HEK293 (cell line): Measurements from ENCODE around the gene NFIX.
A peak's percentile ranks its signal among the peaks of the same experiment; 100 is the strongest.

Source experiments
- BCL11A ChIP-seq: fragments of 450-650 bp; formaldehyde crosslinking; IDR thresholded peaks from 2 replicates; pipeline ENCODE4 v1.5.1; 2016; ENCODE audit warnings: low read depth, missing biosample characterization, missing genetic modification characterization
- EGR2 ChIP-seq: fragments of 450-650 bp; formaldehyde crosslinking; IDR thresholded peaks from 2 replicates; pipeline ENCODE4 v1.5.1; 2016; ENCODE audit warnings: low read depth, missing biosample characterization, missing genetic modification characterization
- IKZF3 ChIP-seq: fragments of 450-650 bp; IDR thresholded peaks from 2 replicates; pipeline ENCODE4 v1.5.0; 2018; ENCODE audit warnings: missing biosample characterization, mild to moderate bottlenecking, missing genetic modification characterization, moderate library complexity
- KLF9 ChIP-seq: fragments of 450-650 bp; formaldehyde crosslinking; IDR thresholded peaks from 2 replicates; pipeline ENCODE4 v1.5.1; 2016; ENCODE audit warnings: missing biosample characterization, missing genetic modification characterization, low read depth
- SP2 ChIP-seq: fragments of 450-650 bp; formaldehyde crosslinking; IDR thresholded peaks from 2 replicates; pipeline ENCODE4 v1.5.1; 2016; ENCODE audit warnings: missing biosample characterization, missing genetic modification characterization
- ZBTB20 ChIP-seq: fragments of 450-650 bp; formaldehyde crosslinking; IDR thresholded peaks from 2 replicates; pipeline ENCODE4 v1.5.1; 2016; ENCODE audit warnings: missing biosample characterization, missing genetic modification characterization
- ZBTB48 ChIP-seq: fragments of 450-650 bp; formaldehyde crosslinking; IDR thresholded peaks from 2 replicates; pipeline ENCODE4 v1.5.1; 2016; ENCODE audit warnings: missing biosample characterization, missing genetic modification characterization
- ZNF132 ChIP-seq: fragments of 450-650 bp; formaldehyde crosslinking; IDR thresholded peaks from 2 replicates; pipeline ENCODE4 v1.5.1; 2017; ENCODE audit warnings: missing biosample characterization, missing genetic modification characterization, borderline replicate concordance
- ZNF211 ChIP-seq: fragments of 450-650 bp; formaldehyde crosslinking; IDR thresholded peaks from 2 replicates; pipeline ENCODE4 v1.5.1; 2016; ENCODE audit warnings: low read depth, missing biosample characterization, missing genetic modification characterization
- ZNF23 ChIP-seq: fragments of 450-650 bp; formaldehyde crosslinking; IDR thresholded peaks from 2 replicates; pipeline ENCODE4 v1.5.1; 2016; ENCODE audit warnings: missing biosample characterization, missing genetic modification characterization, borderline replicate concordance
- ZNF37A ChIP-seq: fragments of 450-650 bp; IDR thresholded peaks from 2 replicates; pipeline ENCODE4 v1.5.1; 2018; ENCODE audit warnings: missing biosample characterization, missing genetic modification characterization
- ZNF404 ChIP-seq: fragments of 450-650 bp; formaldehyde crosslinking; IDR thresholded peaks from 2 replicates; pipeline ENCODE4 v1.5.1; 2017; ENCODE audit warnings: missing biosample characterization, missing genetic modification characterization
- ZNF514 ChIP-seq: fragments of 450-650 bp; formaldehyde crosslinking; IDR thresholded peaks from 2 replicates; pipeline ENCODE4 v1.5.1; 2016; ENCODE audit warnings: missing biosample characterization, missing genetic modification characterization
- ZNF544 ChIP-seq: fragments of 450-650 bp; formaldehyde crosslinking; IDR thresholded peaks from 2 replicates; pipeline ENCODE4 v1.5.0; 2017; ENCODE audit warnings: missing biosample characterization, missing genetic modification characterization
- ZNF701 ChIP-seq: fragments of 450-650 bp; formaldehyde crosslinking; IDR thresholded peaks from 2 replicates; pipeline ENCODE4 v1.5.1; 2016; ENCODE audit warnings: missing biosample characterization, missing genetic modification characterization
- TF ChIP-seq, protein P1 (sequence below): fragments of 450-650 bp; formaldehyde crosslinking; IDR thresholded peaks from 2 replicates; pipeline ENCODE4 v1.5.1; 2016; ENCODE audit warnings: missing biosample characterization, missing genetic modification characterization
- TF ChIP-seq, protein P2 (sequence below): fragments of 450-650 bp; formaldehyde crosslinking; IDR thresholded peaks from 2 replicates; pipeline ENCODE4 v1.5.1; 2016; ENCODE audit warnings: missing biosample characterization, missing genetic modification characterization
- TF ChIP-seq, protein P3 (sequence below): fragments of 450-650 bp; formaldehyde crosslinking; IDR thresholded peaks from 2 replicates; pipeline ENCODE4 v1.5.1; 2017; ENCODE audit warnings: missing biosample characterization, missing genetic modification characterization
- TF ChIP-seq, protein P4 (sequence below): fragments of 450-650 bp; formaldehyde crosslinking; IDR thresholded peaks from 2 replicates; pipeline ENCODE4 v1.5.1; 2016; ENCODE audit warnings: missing biosample characterization, missing genetic modification characterization, low read depth
- TF ChIP-seq, protein P5 (sequence below): fragments of 450-650 bp; formaldehyde crosslinking; IDR thresholded peaks from 2 replicates; pipeline ENCODE4 v1.5.1; 2016; ENCODE audit warnings: missing biosample characterization, missing genetic modification characterization

NFIX gene

DNA sequence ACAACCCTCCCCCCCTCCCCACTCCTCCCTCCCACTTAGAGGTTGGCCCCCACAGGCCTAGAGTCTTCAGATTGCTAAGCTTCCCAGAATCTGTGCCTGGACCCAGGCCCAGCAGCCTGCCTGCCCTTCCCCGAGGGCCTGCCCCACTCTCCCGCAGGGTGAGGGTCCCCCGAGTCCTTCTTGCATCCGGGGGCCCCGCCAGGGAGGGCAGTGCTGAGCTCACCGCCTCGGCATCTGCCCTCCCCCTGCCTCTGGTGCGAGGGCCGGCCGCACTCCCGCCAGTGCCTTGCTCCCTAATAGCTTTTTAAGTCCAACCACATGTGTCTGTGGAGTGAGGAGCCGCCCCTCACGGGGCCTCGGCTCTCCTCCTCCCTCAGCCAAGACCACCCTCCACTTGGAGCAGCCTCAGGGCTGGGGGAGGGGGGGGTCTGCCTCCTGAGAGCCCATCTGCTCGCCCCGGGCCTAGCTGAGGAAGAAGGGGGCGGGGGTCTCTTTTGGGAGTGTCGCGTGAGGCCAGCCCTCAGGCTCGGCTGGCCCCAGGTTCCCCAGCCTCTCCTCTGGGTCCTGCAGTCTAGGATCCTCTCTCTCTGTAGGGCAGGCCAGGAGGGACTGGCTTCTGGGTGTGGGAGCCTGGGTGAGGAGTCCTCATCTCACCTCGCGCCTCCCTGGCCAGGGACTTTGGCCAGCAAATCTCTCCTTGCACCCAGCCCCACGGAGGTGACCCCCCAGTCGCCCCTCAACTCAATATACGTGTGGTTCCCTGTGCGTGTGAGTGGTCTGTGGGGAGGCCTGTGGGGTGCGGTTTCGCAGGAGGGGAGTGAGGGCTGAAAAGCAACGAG lies 60.2 kb downstream of the NFIX start (continued):
- TF ChIP-seq, protein P1, sequence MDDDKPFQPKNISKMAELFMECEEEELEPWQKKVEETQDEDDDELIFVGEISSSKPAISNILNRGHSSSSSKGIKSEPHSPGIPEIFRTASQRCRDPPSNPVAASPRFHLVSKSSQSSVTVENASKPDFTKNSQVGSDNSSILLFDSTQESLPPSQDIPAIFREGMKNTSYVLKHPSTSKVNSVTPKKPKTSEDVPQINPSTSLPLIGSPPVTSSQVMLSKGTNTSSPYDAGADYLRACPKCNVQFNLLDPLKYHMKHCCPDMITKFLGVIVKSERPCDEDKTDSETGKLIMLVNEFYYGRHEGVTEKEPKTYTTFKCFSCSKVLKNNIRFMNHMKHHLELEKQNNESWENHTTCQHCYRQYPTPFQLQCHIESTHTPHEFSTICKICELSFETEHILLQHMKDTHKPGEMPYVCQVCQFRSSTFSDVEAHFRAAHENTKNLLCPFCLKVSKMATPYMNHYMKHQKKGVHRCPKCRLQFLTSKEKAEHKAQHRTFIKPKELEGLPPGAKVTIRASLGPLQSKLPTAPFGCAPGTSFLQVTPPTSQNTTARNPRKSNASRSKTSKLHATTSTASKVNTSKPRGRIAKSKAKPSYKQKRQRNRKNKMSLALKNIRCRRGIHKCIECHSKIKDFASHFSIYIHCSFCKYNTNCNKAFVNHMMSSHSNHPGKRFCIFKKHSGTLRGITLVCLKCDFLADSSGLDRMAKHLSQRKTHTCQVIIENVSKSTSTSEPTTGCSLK (tag by site-specific recombination): no peak
- TF ChIP-seq EGR2 (tag by site-specific recombination): peak; percentile 34; the same call in 1 of the 2 replicates
- TF ChIP-seq SP2: peak; percentile 71
- no peak for TF ChIP-seq ZNF211 (tag by site-specific recombination)
- TF ChIP-seq, protein P2, sequence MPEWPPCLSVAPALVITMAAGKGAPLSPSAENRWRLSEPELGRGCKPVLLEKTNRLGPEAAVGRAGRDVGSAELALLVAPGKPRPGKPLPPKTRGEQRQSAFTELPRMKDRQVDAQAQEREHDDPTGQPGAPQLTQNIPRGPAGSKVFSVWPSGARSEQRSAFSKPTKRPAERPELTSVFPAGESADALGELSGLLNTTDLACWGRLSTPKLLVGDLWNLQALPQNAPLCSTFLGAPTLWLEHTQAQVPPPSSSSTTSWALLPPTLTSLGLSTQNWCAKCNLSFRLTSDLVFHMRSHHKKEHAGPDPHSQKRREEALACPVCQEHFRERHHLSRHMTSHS (tag by site-specific recombination): no peak
- TF ChIP-seq IKZF3 (tag by site-specific recombination): peak; percentile 43; the same call in 1 of the 2 replicates
- no peak for TF ChIP-seq ZNF514 (tag by site-specific recombination)
- TF ChIP-seq, protein P3, sequence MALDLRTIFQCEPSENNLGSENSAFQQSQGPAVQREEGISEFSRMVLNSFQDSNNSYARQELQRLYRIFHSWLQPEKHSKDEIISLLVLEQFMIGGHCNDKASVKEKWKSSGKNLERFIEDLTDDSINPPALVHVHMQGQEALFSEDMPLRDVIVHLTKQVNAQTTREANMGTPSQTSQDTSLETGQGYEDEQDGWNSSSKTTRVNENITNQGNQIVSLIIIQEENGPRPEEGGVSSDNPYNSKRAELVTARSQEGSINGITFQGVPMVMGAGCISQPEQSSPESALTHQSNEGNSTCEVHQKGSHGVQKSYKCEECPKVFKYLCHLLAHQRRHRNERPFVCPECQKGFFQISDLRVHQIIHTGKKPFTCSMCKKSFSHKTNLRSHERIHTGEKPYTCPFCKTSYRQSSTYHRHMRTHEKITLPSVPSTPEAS (tag by site-specific recombination): no peak
- no peak for TF ChIP-seq ZNF37A
- no peak for TF ChIP-seq BCL11A
- TF ChIP-seq ZNF23 (tag by site-specific recombination): no peak
- TF ChIP-seq ZBTB20 (tag by site-specific recombination): 0 out of 2 replicates have a peak, but pooled peaks have one; percentile 29
- TF ChIP-seq ZNF404 (tag by site-specific recombination): no peak
- TF ChIP-seq ZNF132 (tag by site-specific recombination): no peak
- TF ChIP-seq, protein P4, sequence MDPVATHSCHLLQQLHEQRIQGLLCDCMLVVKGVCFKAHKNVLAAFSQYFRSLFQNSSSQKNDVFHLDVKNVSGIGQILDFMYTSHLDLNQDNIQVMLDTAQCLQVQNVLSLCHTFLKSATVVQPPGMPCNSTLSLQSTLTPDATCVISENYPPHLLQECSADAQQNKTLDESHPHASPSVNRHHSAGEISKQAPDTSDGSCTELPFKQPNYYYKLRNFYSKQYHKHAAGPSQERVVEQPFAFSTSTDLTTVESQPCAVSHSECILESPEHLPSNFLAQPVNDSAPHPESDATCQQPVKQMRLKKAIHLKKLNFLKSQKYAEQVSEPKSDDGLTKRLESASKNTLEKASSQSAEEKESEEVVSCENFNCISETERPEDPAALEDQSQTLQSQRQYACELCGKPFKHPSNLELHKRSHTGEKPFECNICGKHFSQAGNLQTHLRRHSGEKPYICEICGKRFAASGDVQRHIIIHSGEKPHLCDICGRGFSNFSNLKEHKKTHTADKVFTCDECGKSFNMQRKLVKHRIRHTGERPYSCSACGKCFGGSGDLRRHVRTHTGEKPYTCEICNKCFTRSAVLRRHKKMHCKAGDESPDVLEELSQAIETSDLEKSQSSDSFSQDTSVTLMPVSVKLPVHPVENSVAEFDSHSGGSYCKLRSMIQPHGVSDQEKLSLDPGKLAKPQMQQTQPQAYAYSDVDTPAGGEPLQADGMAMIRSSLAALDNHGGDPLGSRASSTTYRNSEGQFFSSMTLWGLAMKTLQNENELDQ: no peak
- TF ChIP-seq KLF9 (tag by site-specific recombination): no peak
- no peak for TF ChIP-seq ZNF544 (tag by site-specific recombination)
- TF ChIP-seq ZBTB48 (tag by site-specific recombination): peak; percentile 44; the same call in 1 of the 2 replicates
- no peak for TF ChIP-seq ZNF701 (tag by site-specific recombination)
- TF ChIP-seq, protein P5, sequence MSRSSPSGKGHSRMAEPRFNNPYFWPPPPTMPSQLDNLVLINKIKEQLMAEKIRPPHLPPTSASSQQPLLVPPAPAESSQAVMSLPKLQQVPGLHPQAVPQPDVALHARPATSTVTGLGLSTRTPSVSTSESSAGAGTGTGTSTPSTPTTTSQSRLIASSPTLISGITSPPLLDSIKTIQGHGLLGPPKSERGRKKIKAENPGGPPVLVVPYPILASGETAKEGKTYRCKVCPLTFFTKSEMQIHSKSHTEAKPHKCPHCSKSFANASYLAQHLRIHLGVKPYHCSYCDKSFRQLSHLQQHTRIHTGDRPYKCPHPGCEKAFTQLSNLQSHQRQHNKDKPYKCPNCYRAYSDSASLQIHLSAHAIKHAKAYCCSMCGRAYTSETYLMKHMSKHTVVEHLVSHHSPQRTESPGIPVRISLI (tag by site-specific recombination): no peak
